Neural progenitor cell (in vitro differentiated cells): ENCODE results near the gene SPTBN5.

ENCODE experiments used
- EZH2 ChIP-seq: fragments of 200-600 bp; sonication (generic); IDR thresholded peaks from 2 replicates; pipeline ENCODE4 v1.6.1; 2017; ENCODE audit warnings: antibody characterized with exemption, mild to moderate bottlenecking, moderate library complexity
- EZH2phosphoT487 ChIP-seq: fragments of 200-600 bp; sonication (generic); IDR thresholded peaks from 2 replicates; pipeline ENCODE4 v1.6.1; 2017; ENCODE audit warnings: antibody characterized with exemption

- no peak for TF ChIP-seq EZH2phosphoT487
- no peak for TF ChIP-seq EZH2
Measured at GRCh38 chr15:41934843-41935242, 41.0 kb upstream of the SPTBN5 start.
